Kidney epithelial cell (primary cell): ENCODE results near the gene KIAA0930. TPM values are rescaled to one million over a fixed set of nuclear protein-coding genes. Genes with fewer than 3 reads are reported as not detected.
A peak's percentile ranks its signal among the peaks of the same experiment; 100 is the strongest.

Experiments
- DNase-seq: peaks from one replicate; pipeline ENCODE4 v3.0.0-alpha.2; 2010; ENCODE audit warnings: low read depth
- H3K27me3 ChIP-seq: 2 replicates; pipeline ENCODE4 v1.6.0; 2011; ENCODE audit warnings: low read length; ENCODE audit not compliant: control insufficient read depth, insufficient read depth
- H3K36me3 ChIP-seq: 2 replicates; pipeline ENCODE4 v1.5.1; 2011; ENCODE audit warnings: low read length; ENCODE audit not compliant: control insufficient read depth, insufficient read depth
- H3K4me3 ChIP-seq: 2 replicates; pipeline ENCODE4 v1.5.1; 2011; ENCODE audit warnings: low read depth, mild to moderate bottlenecking, control low read depth, low read length
- total RNA-seq: library from RNA; depleted of rRNA; stranded (reverse); fragments of >200 nt; gene quantifications from 2 replicates; pipeline ENCODE4 v1.2.3, GENCODE V29; 2015
- TF ChIP-seq, protein P1 (sequence below): IDR thresholded peaks from 2 replicates; pipeline ENCODE4 v1.5.1; 2011; ENCODE audit warnings: mild to moderate bottlenecking, moderate library complexity, low read length, control low read depth, inconsistent platforms; ENCODE audit not compliant: insufficient read depth, poor library complexity, severe bottlenecking

KIAA0930 gene
- total RNA-seq, 1 donor from 2014 or later: 61.1 TPM

DNA sequence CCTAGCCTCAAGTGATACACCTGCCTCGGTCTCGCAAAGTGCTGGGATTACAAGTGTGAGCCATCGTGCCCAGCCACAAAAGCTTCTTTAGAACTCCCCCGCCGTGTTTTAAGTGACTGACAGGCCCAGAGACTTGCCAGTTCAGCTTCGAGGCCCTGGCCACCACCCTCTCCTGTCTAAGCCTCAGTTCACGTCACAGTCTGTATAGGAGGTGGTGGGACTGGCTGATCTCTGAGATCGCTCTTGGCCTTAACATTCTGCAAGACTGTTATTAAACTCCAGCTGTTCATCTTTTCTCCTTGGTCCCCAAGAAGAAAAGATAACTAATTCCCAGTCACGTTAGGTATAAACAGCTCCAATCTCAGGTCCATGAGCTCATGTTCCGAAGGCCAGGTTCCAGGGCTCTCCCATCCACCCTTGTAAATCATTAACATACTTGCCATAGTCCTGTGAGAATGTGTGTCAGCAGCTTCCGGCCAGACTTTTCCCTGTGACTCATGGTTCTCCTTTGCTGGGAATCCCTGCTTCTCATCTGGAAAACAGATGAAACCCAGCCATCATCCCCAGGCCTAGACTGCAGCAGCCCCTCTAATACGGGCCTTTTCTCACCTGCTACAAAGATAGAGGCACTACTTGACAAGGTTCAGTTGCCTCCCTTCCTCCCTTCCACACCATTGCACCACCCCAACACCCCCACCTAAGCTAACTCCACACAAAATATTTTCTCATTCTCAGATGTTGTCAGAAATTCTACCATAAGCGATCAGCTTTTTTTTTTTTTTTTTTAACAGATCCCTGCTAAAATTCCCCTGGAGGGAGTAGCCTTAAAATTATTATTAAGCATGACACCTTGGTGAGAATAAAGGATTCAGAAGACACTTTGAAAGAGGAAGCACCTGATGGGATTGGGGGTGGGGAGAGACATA lies 5.6 kb upstream of the KIAA0930 start:
- DNase-seq: peak; percentile 96
- TF ChIP-seq, protein P1, sequence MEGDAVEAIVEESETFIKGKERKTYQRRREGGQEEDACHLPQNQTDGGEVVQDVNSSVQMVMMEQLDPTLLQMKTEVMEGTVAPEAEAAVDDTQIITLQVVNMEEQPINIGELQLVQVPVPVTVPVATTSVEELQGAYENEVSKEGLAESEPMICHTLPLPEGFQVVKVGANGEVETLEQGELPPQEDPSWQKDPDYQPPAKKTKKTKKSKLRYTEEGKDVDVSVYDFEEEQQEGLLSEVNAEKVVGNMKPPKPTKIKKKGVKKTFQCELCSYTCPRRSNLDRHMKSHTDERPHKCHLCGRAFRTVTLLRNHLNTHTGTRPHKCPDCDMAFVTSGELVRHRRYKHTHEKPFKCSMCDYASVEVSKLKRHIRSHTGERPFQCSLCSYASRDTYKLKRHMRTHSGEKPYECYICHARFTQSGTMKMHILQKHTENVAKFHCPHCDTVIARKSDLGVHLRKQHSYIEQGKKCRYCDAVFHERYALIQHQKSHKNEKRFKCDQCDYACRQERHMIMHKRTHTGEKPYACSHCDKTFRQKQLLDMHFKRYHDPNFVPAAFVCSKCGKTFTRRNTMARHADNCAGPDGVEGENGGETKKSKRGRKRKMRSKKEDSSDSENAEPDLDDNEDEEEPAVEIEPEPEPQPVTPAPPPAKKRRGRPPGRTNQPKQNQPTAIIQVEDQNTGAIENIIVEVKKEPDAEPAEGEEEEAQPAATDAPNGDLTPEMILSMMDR: no peak
- Histone ChIP-seq H3K4me3 (no peak overlapping the region), H3K36me3 (no peaks in the 10 kb centered on the region), H3K27me3 (no peaks in the 10 kb centered on the region)

DNA sequence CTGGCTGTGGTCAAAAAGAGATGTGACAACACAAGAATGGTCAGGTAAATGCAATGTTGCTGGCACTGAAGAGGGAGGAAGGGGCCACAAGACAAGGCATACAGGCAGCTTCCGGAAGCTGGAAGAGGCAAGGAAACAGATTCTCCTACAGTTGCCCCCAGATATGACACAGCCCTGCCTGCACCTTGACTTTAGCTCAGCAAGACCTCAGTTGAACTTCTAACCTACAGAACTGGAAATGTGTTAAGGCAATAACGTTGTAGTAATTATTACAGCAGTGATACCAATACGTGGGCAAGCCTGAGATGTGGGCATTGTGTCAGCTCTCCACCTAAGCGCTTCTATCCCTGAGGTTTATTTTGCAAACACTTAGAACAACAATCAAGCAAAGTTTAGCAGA lies 4.2 kb upstream of the KIAA0930 start:
- H3K27me3 ChIP-seq: no peaks in the 10 kb centered on the region
- no peaks in the 10 kb centered on the region for H3K36me3 ChIP-seq
- no peak for DNase-seq
- no peak overlapping the region for H3K4me3 ChIP-seq
- TF ChIP-seq, protein P1: no peak

DNA sequence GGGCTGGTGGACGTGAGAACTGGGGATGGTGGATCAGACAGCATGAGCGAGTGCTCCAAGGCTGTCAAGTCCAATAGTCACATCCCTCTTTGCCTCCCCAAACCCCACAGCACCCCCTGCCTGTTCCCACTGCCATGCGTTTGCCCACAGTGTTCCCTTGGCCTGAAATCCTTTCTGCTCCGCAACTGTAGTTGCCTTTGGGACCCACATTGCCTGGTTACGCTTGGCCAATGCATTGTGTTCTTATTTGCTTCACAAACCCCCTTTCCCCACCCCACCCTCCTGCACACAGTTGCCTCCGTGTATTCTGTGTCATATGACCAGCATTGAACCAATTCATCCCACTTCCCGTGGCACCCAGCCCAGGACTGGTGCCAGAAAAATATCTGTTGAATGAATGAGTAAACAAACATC lies 2.1 kb upstream of the KIAA0930 start:
- TF ChIP-seq, protein P1: no peak

DNA sequence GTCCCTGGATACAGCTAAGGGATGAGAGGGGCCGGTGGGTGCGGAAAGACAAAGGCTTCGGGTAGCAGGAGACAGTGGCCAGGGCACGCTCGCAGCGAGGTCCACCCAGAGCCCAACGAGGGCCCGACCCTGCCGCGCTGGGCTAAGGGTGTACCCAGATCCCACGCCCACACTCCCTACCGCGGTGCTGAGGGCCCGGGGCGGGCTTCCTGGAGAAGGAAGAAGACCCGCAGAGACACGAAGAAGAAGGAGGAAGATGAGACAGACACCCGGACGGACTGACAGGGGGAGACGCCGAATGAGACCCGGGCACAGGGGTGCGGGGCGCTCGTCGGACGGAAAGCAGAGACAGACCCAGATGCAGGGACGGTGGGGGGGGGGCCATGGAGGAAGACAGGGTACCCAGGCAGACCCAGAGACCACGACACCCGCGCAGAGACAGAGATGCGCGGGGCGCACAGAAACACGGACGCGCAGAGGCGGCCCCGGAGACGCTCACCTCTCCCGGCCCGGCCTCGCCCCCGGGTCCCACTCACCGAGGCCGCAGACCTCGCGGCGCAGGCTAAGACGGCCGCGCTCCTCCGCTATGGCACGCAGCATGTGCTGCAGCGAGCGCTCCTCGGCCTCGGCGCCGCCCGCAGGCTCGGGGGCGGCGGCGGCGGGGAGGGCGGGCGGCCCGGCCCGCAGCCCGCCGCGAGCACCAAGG lies 437 bp downstream of the KIAA0930 start:
- TF ChIP-seq, protein P1: no peak
- no peaks in the 10 kb centered on the region for H3K27me3 ChIP-seq
- H3K36me3 ChIP-seq: no peaks in the 10 kb centered on the region
- peak overlapping the region; percentile 73 for H3K4me3 ChIP-seq
- no peak for DNase-seq

More for the DNA sequence above, 2.1 kb upstream of the KIAA0930 start:
- no peak for DNase-seq
- no peak overlapping the region for H3K4me3 ChIP-seq
- H3K36me3 ChIP-seq: no peaks in the 10 kb centered on the region
- H3K27me3 ChIP-seq: no peaks in the 10 kb centered on the region

DNA sequence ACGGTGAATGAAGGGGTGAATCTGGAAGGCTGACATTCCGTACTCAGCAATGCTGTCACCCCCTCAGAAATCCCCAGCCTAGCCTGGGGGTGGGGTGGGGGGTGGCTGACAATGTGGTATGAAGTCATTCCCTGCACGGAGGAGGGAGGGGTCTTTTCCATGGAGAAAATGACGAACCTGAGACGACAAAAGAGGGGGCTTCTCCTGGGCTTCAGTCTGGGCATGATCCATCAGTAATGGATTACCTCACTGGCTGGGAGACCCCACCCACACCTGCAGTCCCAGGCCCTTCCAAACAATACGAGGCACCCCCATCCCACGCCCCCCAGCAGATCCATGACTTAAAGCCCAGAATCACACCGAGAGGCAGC lies 1.0 kb downstream of the KIAA0930 start:
- no peak for DNase-seq
- TF ChIP-seq, protein P1: no peak
- Histone ChIP-seq H3K36me3 (no peaks in the 10 kb centered on the region), H3K4me3 (peak overlapping the region; percentile 73), H3K27me3 (no peaks in the 10 kb centered on the region)
